Fibroblast of lung (primary cell): ENCODE measurements around the gene CLEC4A. TPM values are rescaled to one million over a fixed set of nuclear protein-coding genes. Genes with fewer than 3 reads are reported as not detected.

Source experiments
- DNase-seq, 2 donors: peaks; one replicate each; pipeline versions ENCODE4 v3.0.0 to v3.0.0-alpha.2; 2010; ENCODE audit warnings: low read depth in 2 of 2
- H2AFZ ChIP-seq: 2 replicates; pipeline ENCODE4 v1.5.1; 2012; ENCODE audit warnings: low read length, control low read depth, inconsistent platforms
- H3K27ac ChIP-seq: 2 replicates; pipeline ENCODE4 v1.5.1; 2011; ENCODE audit warnings: low read length, control low read depth; ENCODE audit not compliant: insufficient read depth
- H3K27me3 ChIP-seq: 2 replicates; pipeline ENCODE4 v1.5.1; 2011; ENCODE audit warnings: mild to moderate bottlenecking, low read length; ENCODE audit not compliant: control insufficient read depth, insufficient read depth
- H3K36me3 ChIP-seq: 2 replicates; pipeline ENCODE4 v1.5.1; 2011; ENCODE audit warnings: low read length; ENCODE audit not compliant: control insufficient read depth, insufficient read depth
- H3K4me1 ChIP-seq: 2 replicates; pipeline ENCODE4 v1.5.1; 2011; ENCODE audit warnings: low read length; ENCODE audit not compliant: control insufficient read depth, insufficient read depth; ENCODE audit errors: extremely low read depth
- H3K4me2 ChIP-seq: 2 replicates; pipeline ENCODE4 v1.5.1; 2011; ENCODE audit warnings: low read length, control low read depth; ENCODE audit not compliant: insufficient read depth; ENCODE audit errors: extremely low read depth
- H3K4me3 ChIP-seq, 4 experiments: fragments of 200-600 bp in 1 of 4; sonication (generic) in 1 of 4; replicated peaks in 1 of 4; 2 replicates each; pipeline ENCODE4 v1.5.1; 2011 to 2016; ENCODE audit warnings: low read length in 4 of 4, low read depth in 3 of 4, mild to moderate bottlenecking in 3 of 4, control low read depth in 2 of 4, inconsistent platforms in 1 of 4, mixed read lengths in 1 of 4; ENCODE audit not compliant: insufficient read depth in 1 of 4; ENCODE audit errors: control extremely low read depth in 1 of 4
- H3K79me2 ChIP-seq: 2 replicates; pipeline ENCODE4 v1.5.1; 2012; ENCODE audit warnings: mild to moderate bottlenecking, low read length, inconsistent platforms; ENCODE audit not compliant: control insufficient read depth, insufficient read depth
- H3K9ac ChIP-seq: 2 replicates; pipeline ENCODE4 v1.5.1; 2011; ENCODE audit warnings: mild to moderate bottlenecking, low read length, control low read depth; ENCODE audit not compliant: insufficient read depth
- H3K9me3 ChIP-seq: 2 replicates; pipeline ENCODE4 v1.5.1; 2012; ENCODE audit warnings: low read depth, low read length; ENCODE audit not compliant: control insufficient read depth, insufficient read depth
- H4K20me1 ChIP-seq: 2 replicates; pipeline ENCODE4 v1.5.1; 2011; ENCODE audit warnings: low read length; ENCODE audit not compliant: control insufficient read depth, insufficient read depth; ENCODE audit errors: extremely low read depth
- EZH2 ChIP-seq: IDR thresholded peaks from 2 replicates; pipeline ENCODE4 v1.5.1; 2012; ENCODE audit warnings: low read length, control low read depth, mild to moderate bottlenecking; ENCODE audit errors: missing control alignments
- polyA plus RNA-seq, 2 donors: library from polyadenylated mRNA; depleted of rRNA in 1 of 2; stranded (reverse) in 1 of 2; unstranded in 1 of 2; fragments of >200 nt; gene quantifications; 2 replicates each; pipeline ENCODE4 v1.2.1, GENCODE V29; 2011 to 2012; ENCODE audit warnings: missing spikeins in 1 of 2
- total RNA-seq: library from RNA; depleted of rRNA; stranded (reverse); fragments of >200 nt; gene quantifications from 2 replicates; pipeline ENCODE4 v1.2.1, GENCODE V29; 2014
- TF ChIP-seq, protein P1 (sequence below), 2 donors: IDR thresholded peaks in 1 of 2; conservative IDR thresholded peaks in 1 of 2; 1 replicate in 1 of 2; 2 replicates in 1 of 2; pipeline ENCODE4 v1.5.1; 2011 to 2012; ENCODE audit warnings: low read length in 2 of 2, control low read depth in 1 of 2, inconsistent platforms in 1 of 2, low read depth in 1 of 2, mild to moderate bottlenecking in 1 of 2

The CLEC4A gene
- total and polyA plus RNA-seq, 2 donors (not counting 1 experiment from before 2014, with no cell fraction given): 0.26 to 0.33 TPM

DNA sequence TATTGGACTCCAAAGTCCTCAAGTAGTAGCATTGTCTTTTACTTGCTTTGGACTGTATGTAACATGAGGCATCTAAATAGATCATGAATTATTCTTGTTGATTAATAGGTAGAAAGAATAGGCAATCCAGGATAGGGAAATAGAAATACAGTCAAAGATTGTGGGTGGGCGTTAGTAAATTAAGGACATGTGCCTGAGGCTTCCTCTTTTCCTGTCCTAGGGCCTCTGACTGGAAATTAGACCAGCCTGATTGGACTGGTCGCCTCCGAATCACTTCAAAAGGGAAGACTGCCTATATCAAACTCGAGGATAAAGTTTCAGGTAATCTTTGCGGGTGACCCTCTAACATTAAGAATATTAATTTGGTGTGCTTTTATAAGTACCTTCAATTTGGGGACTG is 33.7 kb upstream of the CLEC4A start:
- DNase-seq: no peak
- no peak overlapping the region for H3K27ac ChIP-seq
- H3K4me3 ChIP-seq: no peak overlapping the region
- H3K4me2 ChIP-seq: no peak overlapping the region
- no peaks in the 10 kb centered on the region for H3K27me3 ChIP-seq
- TF ChIP-seq, protein P1, sequence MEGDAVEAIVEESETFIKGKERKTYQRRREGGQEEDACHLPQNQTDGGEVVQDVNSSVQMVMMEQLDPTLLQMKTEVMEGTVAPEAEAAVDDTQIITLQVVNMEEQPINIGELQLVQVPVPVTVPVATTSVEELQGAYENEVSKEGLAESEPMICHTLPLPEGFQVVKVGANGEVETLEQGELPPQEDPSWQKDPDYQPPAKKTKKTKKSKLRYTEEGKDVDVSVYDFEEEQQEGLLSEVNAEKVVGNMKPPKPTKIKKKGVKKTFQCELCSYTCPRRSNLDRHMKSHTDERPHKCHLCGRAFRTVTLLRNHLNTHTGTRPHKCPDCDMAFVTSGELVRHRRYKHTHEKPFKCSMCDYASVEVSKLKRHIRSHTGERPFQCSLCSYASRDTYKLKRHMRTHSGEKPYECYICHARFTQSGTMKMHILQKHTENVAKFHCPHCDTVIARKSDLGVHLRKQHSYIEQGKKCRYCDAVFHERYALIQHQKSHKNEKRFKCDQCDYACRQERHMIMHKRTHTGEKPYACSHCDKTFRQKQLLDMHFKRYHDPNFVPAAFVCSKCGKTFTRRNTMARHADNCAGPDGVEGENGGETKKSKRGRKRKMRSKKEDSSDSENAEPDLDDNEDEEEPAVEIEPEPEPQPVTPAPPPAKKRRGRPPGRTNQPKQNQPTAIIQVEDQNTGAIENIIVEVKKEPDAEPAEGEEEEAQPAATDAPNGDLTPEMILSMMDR (conservative IDR thresholded peaks at IDR 0.05 in 1 of 2, IDR thresholded peaks at IDR 0.05 in 1 of 2; ENCODE audit: low read depth in 1 of 2, low read length in 2 of 2): no peak
- no peak for TF ChIP-seq EZH2
- H3K79me2 ChIP-seq: peaks cover 32% of the 10 kb centered on the region
- peaks cover 14% of the 10 kb centered on the region for H3K36me3 ChIP-seq
- no peaks in the 10 kb centered on the region for H4K20me1 ChIP-seq
- no peak overlapping the region for H2AFZ ChIP-seq
- no peaks in the 10 kb centered on the region for H3K4me1 ChIP-seq
- H3K9me3 ChIP-seq: no peaks in the 10 kb centered on the region
- H3K9ac ChIP-seq: no peak overlapping the region

DNA sequence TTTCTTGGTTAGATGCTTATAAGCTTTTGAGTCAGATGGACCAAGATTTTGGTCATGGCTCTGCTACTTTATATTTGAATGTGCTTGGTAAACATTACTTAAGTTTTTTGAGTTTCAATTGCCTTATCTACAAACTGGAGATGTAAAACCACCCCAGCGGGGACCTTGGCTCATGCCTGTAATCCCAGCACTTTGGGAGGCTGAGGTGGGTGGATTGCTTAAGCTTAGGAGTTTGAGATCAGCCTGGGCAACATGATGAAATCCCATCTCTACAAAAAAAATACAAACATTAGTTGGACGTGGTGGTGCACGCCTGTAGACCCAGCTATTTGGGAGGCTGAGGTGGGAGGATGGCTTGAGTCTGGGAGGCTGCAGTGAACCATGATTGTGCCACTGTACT is 30.1 kb upstream of the CLEC4A start:
- Histone ChIP-seq H3K36me3 (peaks cover 15% of the 10 kb centered on the region), H3K27me3 (no peaks in the 10 kb centered on the region), H3K4me2 (no peak overlapping the region), H3K9me3 (no peaks in the 10 kb centered on the region), H3K4me1 (no peaks in the 10 kb centered on the region), H2AFZ (no peak overlapping the region), H3K27ac (no peak overlapping the region), H3K79me2 (peaks cover 5% of the 10 kb centered on the region), H4K20me1 (no peaks in the 10 kb centered on the region), H3K9ac (no peak overlapping the region), H3K4me3 (no peak overlapping the region)
- TF ChIP-seq EZH2: no peak
- TF ChIP-seq, protein P1 (conservative IDR thresholded peaks at IDR 0.05 in 1 of 2, IDR thresholded peaks at IDR 0.05 in 1 of 2; ENCODE audit: low read depth in 1 of 2, low read length in 2 of 2): no peak
- DNase-seq: no peak

DNA sequence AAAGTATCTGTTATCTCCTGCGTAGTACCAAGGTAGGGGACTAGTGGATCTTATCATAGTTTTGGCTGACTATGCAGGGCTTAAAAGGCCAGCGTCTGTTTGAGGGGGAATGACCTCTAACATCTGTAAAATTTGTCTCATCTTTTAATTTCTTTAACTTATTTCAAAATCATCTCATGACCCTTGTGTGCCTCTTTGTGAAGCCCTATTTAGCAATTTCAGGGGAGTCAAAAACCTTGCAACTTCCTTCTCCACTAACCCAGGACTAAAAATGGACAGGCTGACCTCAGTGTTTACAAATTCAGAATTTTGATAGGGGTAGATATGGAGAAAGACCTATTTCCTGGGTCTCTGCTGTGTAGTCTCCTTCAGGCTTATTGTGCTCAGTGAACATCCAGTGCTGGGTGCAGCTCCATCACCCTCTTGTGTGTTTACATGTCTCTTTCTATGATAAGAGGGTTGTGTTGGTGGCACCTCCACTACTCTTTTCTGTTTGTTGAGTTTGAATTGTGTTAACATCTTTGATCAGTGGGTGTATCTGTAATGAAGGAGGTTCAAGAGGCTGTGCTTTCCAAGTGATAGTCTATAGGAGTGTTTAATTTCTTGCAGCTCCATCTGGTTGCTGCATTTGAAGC is 27.0 kb upstream of the CLEC4A start:
- no peak for DNase-seq
- Histone ChIP-seq H3K79me2 (no peaks in the 10 kb centered on the region), H3K4me3 (no peak overlapping the region), H3K9ac (no peak overlapping the region), H3K36me3 (peaks cover 12% of the 10 kb centered on the region), H3K27ac (no peak overlapping the region), H3K9me3 (no peaks in the 10 kb centered on the region), H3K4me2 (no peak overlapping the region), H3K4me1 (no peaks in the 10 kb centered on the region), H4K20me1 (no peaks in the 10 kb centered on the region), H2AFZ (no peak overlapping the region), H3K27me3 (no peaks in the 10 kb centered on the region)
- no peak for TF ChIP-seq EZH2
- TF ChIP-seq, protein P1 (conservative IDR thresholded peaks at IDR 0.05 in 1 of 2, IDR thresholded peaks at IDR 0.05 in 1 of 2; ENCODE audit: low read depth in 1 of 2, low read length in 2 of 2): no peak
